Keratinocyte (primary cell): Measurements from ENCODE around the gene PPP1R12C. TPM values are rescaled to one million over a fixed set of nuclear protein-coding genes. Genes with fewer than 3 reads are reported as not detected.

Experiments used
- DNase-seq: peaks from one replicate; pipeline ENCODE4 v3.0.0-alpha.2; 2011; ENCODE audit warnings: low read depth, missing footprints, low spot score
- FAIRE-seq: peaks from 2 replicates; lab custom pipeline; 2011; peaks lifted over from hg19 to GRCh38; lab: Jason Lieb, UNC
- H2AFZ ChIP-seq: 2 replicates; pipeline ENCODE4 v1.6.0; 2012; ENCODE audit warnings: low read length, control low read depth, inconsistent platforms; ENCODE audit not compliant: control insufficient read depth
- H3K27ac ChIP-seq: 2 replicates; pipeline ENCODE4 v1.5.1; 2011; ENCODE audit warnings: low read length; ENCODE audit not compliant: control insufficient read depth, insufficient read depth
- H3K27me3 ChIP-seq: 3 replicates; pipeline ENCODE4 v1.6.0; 2011; ENCODE audit warnings: low read length; ENCODE audit not compliant: control insufficient read depth, insufficient read depth; ENCODE audit errors: extremely low read depth
- H3K36me3 ChIP-seq, 2 experiments: 2 replicates in 1 of 2; 3 replicates in 1 of 2; pipeline ENCODE4 v1.5.1; 2011; ENCODE audit warnings: low read length in 2 of 2, mild to moderate bottlenecking in 1 of 2; ENCODE audit not compliant: control insufficient read depth in 2 of 2, insufficient read depth in 2 of 2; ENCODE audit errors: extremely low read depth in 1 of 2
- H3K4me1 ChIP-seq: 3 replicates; pipeline ENCODE4 v1.5.1; 2011; ENCODE audit warnings: low read length; ENCODE audit not compliant: control insufficient read depth, insufficient read depth; ENCODE audit errors: extremely low read depth
- H3K4me2 ChIP-seq: 3 replicates; pipeline ENCODE4 v1.6.0; 2011; ENCODE audit warnings: low read depth, low read length; ENCODE audit not compliant: control insufficient read depth, insufficient read depth; ENCODE audit errors: extremely low read depth
- H3K4me3 ChIP-seq, 3 experiments: fragments of 200-600 bp in 1 of 3; sonication (generic) in 1 of 3; 2 replicates in 2 of 3; 3 replicates in 1 of 3; pipeline ENCODE4 v1.5.1; 2011 to 2016; ENCODE audit warnings: low read length in 3 of 3, mild to moderate bottlenecking in 3 of 3, control low read depth in 2 of 3, inconsistent platforms in 1 of 3, low read depth in 1 of 3, mixed read lengths in 1 of 3, mixed run types in 1 of 3, moderate library complexity in 1 of 3; ENCODE audit not compliant: control insufficient read depth in 2 of 3, insufficient read depth in 2 of 3; ENCODE audit errors: extremely low read depth in 1 of 3
- H3K79me2 ChIP-seq: 2 replicates; pipeline ENCODE4 v1.6.0; 2012; ENCODE audit warnings: low read length; ENCODE audit not compliant: control insufficient read depth, insufficient read depth
- H3K9ac ChIP-seq: 3 replicates; pipeline ENCODE4 v1.6.0; 2011; ENCODE audit warnings: low read length; ENCODE audit not compliant: control insufficient read depth, insufficient read depth; ENCODE audit errors: extremely low read depth
- H3K9me1 ChIP-seq: 3 replicates; pipeline ENCODE4 v1.6.0; 2011; ENCODE audit warnings: low read length; ENCODE audit not compliant: control insufficient read depth, insufficient read depth; ENCODE audit errors: extremely low read depth
- H3K9me3 ChIP-seq: 2 replicates; pipeline ENCODE4 v1.5.1; 2012; ENCODE audit warnings: low read depth, low read length; ENCODE audit not compliant: control insufficient read depth
- H4K20me1 ChIP-seq: 3 replicates; pipeline ENCODE4 v1.6.0; 2011; ENCODE audit warnings: low read length; ENCODE audit not compliant: control insufficient read depth, insufficient read depth; ENCODE audit errors: extremely low read depth
- EZH2 ChIP-seq: IDR thresholded peaks from one replicate; pipeline ENCODE4 v1.6.1; 2012; ENCODE audit warnings: inconsistent platforms, mild to moderate bottlenecking, low read length, moderate library complexity
- dilution Hi-C: fragments of 300-500 bp; cut with MboI; formaldehyde crosslinking; loops from one replicate; pipeline ENCODE4 v1.7.0; 2020; ENCODE audit warnings: low sequenced_read_pairs; ENCODE audit not compliant: extremely low pct_ligation_motif_present
- polyA plus RNA-seq, 5 experiments: library from polyadenylated mRNA; depleted of rRNA in 3 of 5; stranded (reverse) in 3 of 5; stranded (forward) in 1 of 5; unstranded in 1 of 5; fragments of >200 nt; gene quantifications; 1 replicate in 1 of 5; 2 replicates in 3 of 5; 3 replicates in 1 of 5; pipeline versions ENCODE4 v1.2.1 to v1.2.3, GENCODE V29; 2011 to 2012; ENCODE audit warnings: missing spikeins in 2 of 5, low read depth in 1 of 5, low replicate concordance in 1 of 5
- small RNA-seq, 3 experiments: library from RNA; depleted of rRNA; stranded (forward); fragments of <200 nt; gene quantifications; one replicate each; pipeline ENCODE3, GENCODE V24; 2012; ENCODE audit warnings: low read depth in 3 of 3, low replicate concordance in 1 of 3; ENCODE audit not compliant: insufficient read length in 3 of 3

PPP1R12C gene
- polyA plus RNA-seq, 1 donor (not counting 4 experiments of a cell fraction or from before 2014, with no cell fraction given) = 24.7 TPM

- Histone ChIP-seq H4K20me1 (no peaks in the 10 kb centered on the region), H3K9me3 (no peaks in the 10 kb centered on the region), H3K9ac (no peak overlapping the region), H3K4me3 (no peak overlapping the region), H3K4me2 (no peak overlapping the region), H2AFZ (no peak overlapping the region), H3K4me1 (no peaks in the 10 kb centered on the region), H3K9me1 (no peaks in the 10 kb centered on the region), H3K27ac (no peak overlapping the region), H3K36me3 (peaks cover 6 to 11% of the 10 kb centered on the region in 2 experiments), H3K79me2 (no peaks in the 10 kb centered on the region), H3K27me3 (no peaks in the 10 kb centered on the region)
- TF ChIP-seq EZH2 = no peak
- FAIRE-seq = no peak
- dilution Hi-C loops = no loop called here
- no peak for DNase-seq
These were observed 76.2 kb downstream of the PPP1R12C start for GRCh38 chr19:55041244-55041626.

Small RNAs within 50 kb of the gene (small RNA-seq; reads per million reads assigned to genes)
- gene MIR7975 = 0 reads per million in 3 experiments
- gene RF01210 = 0 reads per million in 3 experiments

Other genes with a start within 250 kb of the PPP1R12C start
- not detected in 3 replicates for gene FCAR, start 243.4 kb downstream of the PPP1R12C start, polyA plus RNA-seq
- not detected in 3 replicates for gene NCR1, start 211.5 kb downstream of the PPP1R12C start, polyA plus RNA-seq
- gene NLRP7, start 170.1 kb downstream of the PPP1R12C start, polyA plus RNA-seq = 0.03 TPM in 1 of 3 replicates, not detected in the others
- 56.7 to 57.6 TPM (median 56.7 TPM) in 3 replicates for gene NLRP2, start 151.3 kb downstream of the PPP1R12C start, polyA plus RNA-seq
- gene GP6, start 79.4 kb downstream of the PPP1R12C start, polyA plus RNA-seq = 0.04 to 0.09 TPM in 2 of 3 replicates, not detected in the other
- gene RDH13, start 54.5 kb downstream of the PPP1R12C start, polyA plus RNA-seq = 10.6 to 16.3 TPM (median 11.9 TPM) in 3 replicates
- gene EPS8L1, start 41.8 kb downstream of the PPP1R12C start, polyA plus RNA-seq = 20.1 to 37.3 TPM (median 26.0 TPM) in 3 replicates
- gene TNNT1, start 31.6 kb upstream of the PPP1R12C start, polyA plus RNA-seq = 89.7 to 113 TPM (median 99.6 TPM) in 3 replicates
- 2.2 to 4.1 TPM (median 3.3 TPM) in 3 replicates for gene TNNI3, start 40.1 kb upstream of the PPP1R12C start, polyA plus RNA-seq
- gene DNAAF3, start 49.0 kb upstream of the PPP1R12C start, polyA plus RNA-seq = 8.5 to 14.3 TPM (median 12.9 TPM) in 3 replicates
- 0.05 to 0.39 TPM (median 0.33 TPM) in 3 replicates for gene SYT5, start 62.7 kb upstream of the PPP1R12C start, polyA plus RNA-seq
- 0.06 to 0.17 TPM (median 0.09 TPM) in 3 replicates for gene PTPRH, start 91.9 kb upstream of the PPP1R12C start, polyA plus RNA-seq
- gene TMEM86B, start 111.1 kb upstream of the PPP1R12C start, polyA plus RNA-seq = 0.60 to 0.88 TPM (median 0.68 TPM) in 3 replicates
- 26.7 to 49.7 TPM (median 27.5 TPM) in 3 replicates for gene PPP6R1, start 141.4 kb upstream of the PPP1R12C start, polyA plus RNA-seq
- gene HSPBP1, start 162.5 kb upstream of the PPP1R12C start, polyA plus RNA-seq = 20.2 to 26.7 TPM (median 24.7 TPM) in 3 replicates
- gene BRSK1, start 166.4 kb upstream of the PPP1R12C start, polyA plus RNA-seq = 0.46 to 1.1 TPM (median 0.98 TPM) in 3 replicates
- not detected in 3 replicates for gene TMEM150B, start 207.7 kb upstream of the PPP1R12C start, polyA plus RNA-seq
- gene KMT5C, start 222.2 kb upstream of the PPP1R12C start, polyA plus RNA-seq = 4.3 to 7.4 TPM (median 6.5 TPM) in 3 replicates
- gene COX6B2, start 237.1 kb upstream of the PPP1R12C start, polyA plus RNA-seq = 1.4 to 6.5 TPM (median 1.7 TPM) in 3 replicates
- gene GARIN5B, start 245.6 kb upstream of the PPP1R12C start, polyA plus RNA-seq = not detected in 3 replicates